HG03565 (cell line): ENCODE data around the gene TAF4.
"Not testable (repeated sequence)": the region's sequence is repeated elsewhere in the genome, so short reads cannot be mapped to it uniquely, and the experiment has no call there.

ENCODE experiments used
- ATAC-seq: cut with Tn5 transposase; IDR thresholded peaks from one replicate; pipeline ENCODE4 v1.9.1; 2021; ENCODE audit warnings: mild to moderate bottlenecking, moderate library complexity; ENCODE audit not compliant: unreplicated experiment

TAF4 gene

DNA sequence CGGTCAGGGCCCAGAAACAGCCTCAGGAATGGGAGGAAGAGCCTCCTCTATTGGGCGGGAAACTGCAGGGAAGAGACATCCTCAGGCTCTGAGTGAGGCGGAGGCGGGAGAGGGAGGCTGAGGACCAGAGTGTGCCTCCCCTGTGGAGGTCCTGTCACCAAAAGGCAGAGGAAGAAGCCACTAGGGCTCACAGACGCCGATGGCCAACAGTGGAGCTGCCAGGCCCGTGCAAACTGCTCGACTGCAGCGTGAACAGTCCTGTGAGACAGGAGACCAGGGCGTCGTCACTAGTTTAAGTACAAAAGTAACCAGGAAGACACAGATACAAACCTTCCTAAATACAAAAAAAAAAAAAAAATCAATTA is 82.7 kb downstream of the TAF4 start:
- ATAC-seq, result no peak

DNA sequence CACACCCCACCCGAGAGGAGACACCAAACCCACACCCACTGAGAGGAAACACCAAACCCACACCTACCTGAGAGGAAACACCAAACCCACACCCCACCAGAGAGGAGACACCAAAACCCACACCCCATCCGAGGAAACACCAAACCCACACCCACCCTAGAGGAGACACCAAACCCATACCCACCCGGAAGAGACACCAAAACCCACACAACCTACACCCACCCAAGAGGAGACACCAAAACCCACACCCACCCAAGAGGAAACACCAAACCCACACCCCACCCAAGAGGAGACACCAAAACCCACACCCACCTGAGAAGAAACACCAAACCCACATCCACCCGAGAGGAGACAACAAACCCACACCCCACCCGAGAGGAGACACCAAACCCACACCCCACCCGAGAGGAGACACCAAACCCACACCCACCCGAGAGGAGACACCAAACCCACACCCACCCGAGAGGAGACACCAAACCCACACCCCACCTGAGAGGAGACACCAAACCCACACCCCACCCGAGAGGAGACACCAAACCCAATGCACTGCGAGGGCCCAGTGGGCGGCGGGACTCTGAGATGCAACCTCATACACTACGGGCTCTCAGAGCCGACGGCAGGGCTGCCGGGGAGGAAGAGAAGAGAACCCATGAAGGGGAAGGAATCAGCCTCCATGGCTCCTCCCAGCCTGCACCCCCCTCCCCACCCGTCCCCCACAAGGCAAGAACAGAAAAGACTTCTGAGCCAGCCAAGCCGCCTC is 83.3 kb downstream of the TAF4 start:
- no peak for ATAC-seq

DNA sequence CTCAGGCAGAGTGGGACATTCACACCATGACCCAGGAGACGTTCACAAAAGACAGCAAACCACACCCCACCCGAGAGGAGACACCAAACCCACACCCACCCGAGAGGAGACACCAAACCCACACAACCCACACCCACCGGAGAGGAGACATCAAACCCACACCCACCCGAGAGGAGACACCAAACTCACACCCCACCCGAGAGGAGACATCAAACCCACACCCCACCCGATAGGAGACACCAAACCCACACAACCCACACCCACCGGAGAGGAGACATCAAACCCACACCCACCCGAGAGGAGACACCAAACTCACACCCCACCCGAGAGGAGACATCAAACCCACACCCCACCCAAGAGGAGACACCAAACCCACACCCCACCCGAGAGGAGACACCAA is 84.0 kb downstream of the TAF4 start:
- not testable (repeated sequence) for ATAC-seq

DNA sequence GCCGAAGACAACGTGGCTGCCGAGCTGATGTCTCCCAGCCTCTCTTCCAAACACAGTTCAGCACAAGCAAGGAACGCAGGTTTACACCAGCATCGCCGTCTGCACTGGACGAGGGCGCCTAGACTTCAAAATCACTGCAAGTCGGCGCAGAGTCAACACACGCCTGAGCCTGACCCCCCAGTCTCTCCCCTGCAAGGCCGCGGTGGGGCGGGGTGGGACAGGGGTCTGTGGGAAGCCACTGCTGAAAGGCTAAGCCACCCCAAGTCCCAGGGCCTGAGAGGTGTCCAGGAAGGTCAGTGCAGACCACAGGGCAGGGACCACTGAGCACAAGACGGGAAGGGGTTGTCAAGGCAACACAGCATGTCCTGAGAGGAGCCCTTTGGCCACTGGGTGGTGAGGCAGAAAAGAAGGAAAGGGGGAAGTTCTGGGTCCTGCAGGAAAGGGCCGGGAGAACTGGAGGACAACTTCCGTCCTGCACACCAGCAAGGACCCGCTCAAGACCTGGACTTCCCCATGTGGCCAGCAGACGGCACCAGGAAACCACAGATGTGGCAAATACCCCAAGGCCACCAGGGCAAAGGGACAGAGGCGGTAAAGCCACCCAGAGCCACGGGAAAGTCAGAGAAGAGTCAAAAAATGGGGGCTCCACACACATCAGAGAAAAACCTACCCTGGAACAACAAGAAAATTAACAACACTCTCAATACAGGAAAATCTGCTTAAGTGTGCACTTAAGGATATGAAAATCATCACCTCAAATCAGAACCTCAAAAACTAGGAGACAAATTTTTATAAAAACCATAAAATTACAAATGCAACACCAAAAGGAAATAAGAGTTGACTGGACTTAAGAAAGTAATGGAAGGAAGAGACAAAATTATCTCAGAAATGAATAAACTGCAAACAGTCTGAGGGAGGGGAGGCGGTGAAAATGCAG is 84.8 kb downstream of the TAF4 start:
- no peak for ATAC-seq

DNA sequence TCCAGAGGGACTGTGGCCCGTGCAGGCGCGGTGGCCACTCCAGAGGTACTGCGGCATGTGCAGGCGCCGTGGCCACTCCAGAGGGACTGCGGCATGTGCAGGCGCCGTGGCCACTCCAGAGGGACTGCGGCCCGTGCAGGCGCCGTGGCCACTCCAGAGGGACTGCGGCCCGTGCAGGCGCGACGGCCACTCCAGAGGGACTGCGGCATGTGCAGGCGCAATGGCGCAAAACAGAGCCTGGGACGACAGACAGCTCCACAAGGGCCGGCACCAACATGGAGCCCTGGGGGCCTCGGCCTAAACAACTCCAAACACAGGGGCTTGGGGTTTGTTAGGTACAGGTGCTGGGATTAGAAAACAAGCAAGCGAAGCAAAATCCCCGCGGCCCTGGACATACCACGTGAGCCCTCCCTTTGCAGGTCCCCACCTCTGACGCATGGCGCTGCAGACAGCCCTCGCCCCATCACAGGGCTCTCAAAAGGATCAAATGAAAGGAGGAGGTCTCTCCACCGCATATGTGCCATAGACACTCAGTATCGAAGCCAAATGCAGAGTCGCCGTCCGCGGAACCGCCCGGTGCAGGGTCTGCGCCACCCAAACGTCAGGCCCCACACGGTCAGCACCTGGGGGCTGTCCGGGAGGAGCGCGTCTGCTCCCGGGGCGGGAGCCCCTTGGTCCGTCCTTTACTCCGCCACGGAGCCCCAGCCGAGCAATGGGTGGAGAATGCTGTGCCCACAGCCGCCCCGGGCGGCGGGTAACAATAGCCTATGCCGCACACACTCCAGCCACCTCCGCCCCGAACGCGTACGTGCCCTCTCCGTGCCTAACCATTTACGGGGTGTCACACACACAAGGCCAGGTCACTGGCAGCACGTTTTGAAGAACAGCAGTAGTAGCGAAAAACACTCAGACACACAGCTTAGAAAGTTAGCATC is 85.7 kb downstream of the TAF4 start:
- no peak for ATAC-seq

DNA sequence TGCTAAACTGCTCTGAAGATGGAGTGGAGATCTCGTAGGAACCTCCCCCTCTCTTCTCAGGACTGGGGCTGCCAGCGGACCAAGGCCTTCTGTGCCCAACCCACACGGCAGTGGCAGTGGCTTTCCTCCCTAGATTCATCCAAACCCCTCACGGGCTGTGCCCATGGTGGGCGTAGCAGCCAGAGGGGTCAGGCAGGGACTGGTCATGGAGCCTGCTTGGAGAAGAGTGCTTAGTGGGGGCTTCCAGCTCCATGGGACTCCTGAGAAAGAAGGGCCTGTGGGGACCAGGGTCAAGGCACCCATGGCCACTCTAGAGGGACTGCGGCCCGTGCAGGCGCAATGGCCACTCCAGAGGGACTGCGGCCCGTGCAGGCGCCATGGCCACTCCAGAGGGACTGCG is 86.6 kb downstream of the TAF4 start:
- no peak for ATAC-seq

DNA sequence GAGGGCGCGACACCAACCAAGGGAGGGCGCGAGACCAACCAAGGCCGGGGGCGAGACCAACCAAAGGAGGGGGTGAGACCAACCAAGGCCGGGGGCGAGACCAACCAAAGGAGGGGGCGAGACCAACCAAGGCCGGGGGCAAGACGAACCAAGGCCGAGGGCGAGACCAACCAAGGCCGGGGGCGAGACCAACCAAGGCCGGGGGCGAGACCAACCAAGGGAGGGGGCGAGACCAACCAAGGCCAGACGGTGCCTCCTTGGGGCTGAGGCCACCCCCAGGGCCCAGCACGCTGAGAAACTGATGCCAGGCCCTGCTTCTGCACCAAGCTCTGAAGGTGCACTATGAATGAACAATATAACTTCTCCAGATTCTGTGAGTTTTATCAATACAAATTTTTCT is 87.2 kb downstream of the TAF4 start:
- no peak for ATAC-seq

DNA sequence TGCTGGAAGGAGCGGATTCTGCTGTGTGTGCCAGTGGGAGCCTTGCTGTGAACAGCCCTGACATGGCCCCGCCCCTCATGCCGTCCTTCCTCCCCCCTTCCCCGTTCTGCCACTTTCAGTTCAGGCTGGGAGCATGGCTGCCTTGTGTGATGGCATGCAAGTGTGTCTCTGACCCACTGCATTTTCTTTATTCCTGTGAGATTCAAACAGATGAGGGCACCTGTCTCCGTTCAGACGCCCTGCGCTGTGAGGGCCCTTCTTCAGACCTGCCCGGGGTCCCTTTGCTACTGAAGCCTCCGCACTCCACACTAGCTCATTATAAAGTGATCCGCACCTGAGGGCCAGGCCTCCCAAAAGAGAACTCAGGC is 88.3 kb downstream of the TAF4 start:
- no peak for ATAC-seq

DNA sequence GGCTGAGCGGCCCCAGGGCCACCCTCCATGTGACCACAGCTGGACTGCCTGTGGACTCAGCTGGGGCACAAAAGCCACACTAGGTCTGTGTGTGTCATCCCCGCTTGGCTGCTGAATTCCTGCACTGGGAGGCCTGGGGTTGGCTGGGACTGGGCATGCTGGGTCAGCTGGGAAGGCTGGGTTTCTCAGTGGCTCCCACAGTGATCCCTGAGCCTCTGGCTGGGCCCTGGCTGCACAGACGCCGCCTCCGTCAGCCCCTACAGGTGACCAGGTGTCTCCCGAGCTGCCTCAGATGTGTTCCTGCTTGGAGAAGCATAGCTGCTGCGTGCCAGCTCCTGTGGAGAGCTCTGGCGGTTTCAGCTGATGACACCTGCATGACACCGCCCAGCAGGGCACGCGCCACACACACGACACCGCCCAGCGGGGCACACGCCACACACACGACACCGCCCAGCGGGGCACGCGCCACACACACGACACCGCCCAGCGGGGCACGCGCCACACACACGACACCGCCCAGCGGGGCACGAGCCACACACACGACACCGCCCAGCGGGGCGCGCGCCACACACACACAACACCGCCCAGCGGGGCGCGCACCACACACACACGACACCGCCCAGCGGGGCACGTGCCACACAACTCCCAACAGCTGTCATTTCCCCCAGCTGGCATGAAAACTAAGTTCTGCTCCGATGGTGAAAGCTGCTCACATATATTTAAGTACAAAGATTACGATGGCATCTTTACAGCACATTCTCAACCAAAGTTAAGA is 88.8 kb downstream of the TAF4 start:
- no peak for ATAC-seq

DNA sequence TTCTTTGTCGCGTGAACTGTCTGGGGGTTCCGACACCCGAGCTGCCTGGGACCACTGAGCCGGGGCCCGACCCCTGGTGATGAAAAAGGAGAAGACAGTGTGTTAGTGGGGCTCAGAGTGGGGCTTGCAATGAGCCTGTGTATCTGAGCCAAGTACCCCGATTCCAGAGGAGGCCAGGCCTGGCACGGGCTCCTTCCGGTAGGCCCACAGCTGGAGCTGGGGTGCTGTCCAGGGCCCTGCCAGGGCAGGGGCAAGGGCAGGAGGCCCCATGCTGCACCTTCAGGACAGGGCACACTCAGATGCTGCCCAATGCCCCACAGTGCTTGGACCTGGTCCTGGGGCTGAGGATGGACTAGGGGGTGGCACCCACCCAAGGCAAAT is 89.4 kb downstream of the TAF4 start:
- ATAC-seq, result no peak

DNA sequence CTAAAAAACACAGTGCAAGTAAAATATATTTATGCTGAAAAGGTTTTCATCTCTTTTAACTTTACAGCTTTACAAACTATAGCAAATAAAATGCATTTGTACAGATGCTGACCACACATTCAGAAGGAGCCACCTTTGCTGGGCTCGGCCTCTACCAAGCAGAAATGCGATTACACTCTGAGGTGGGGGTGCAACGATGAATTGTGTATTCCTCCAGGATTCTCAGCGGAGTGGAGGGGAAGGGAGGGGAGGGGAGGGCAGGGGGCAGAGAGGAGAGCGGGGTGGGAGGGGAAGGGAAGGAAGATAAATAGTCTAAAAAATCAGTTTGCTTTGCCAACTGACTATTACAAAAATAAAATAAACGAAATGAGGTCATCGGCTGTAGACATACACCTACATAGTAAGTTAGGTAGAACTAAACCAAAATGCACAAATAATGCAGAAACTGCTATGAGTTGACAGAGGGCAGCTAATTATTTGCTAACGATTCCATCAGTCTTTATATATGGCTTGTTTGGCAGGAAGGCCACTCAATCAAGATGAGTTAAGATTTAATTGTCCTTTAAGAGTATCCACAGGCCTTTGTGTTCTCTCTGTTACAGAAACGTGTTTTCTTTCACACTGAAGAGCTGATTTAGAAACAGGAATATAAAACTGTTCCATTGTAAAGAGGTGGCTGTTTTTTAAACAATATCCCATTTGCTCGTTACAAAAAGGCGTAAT is 90.1 kb downstream of the TAF4 start:
- ATAC-seq, result no peak

DNA sequence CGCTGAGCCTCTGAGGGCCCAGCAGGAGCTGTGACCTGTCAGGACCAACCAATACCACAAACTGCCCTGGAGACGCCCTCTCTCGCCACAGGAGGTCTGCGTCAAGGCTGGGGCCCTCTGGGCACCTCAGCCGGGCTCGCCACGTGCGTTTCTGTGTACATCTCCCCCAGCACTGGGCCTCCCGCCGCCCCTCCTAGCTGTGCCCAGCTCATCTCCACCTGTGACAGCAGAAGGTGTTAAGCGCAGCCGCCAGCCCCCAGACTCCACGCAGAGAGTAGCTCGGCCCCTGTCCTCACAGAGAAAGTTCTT is 91.4 kb downstream of the TAF4 start:
- ATAC-seq, result no peak

DNA sequence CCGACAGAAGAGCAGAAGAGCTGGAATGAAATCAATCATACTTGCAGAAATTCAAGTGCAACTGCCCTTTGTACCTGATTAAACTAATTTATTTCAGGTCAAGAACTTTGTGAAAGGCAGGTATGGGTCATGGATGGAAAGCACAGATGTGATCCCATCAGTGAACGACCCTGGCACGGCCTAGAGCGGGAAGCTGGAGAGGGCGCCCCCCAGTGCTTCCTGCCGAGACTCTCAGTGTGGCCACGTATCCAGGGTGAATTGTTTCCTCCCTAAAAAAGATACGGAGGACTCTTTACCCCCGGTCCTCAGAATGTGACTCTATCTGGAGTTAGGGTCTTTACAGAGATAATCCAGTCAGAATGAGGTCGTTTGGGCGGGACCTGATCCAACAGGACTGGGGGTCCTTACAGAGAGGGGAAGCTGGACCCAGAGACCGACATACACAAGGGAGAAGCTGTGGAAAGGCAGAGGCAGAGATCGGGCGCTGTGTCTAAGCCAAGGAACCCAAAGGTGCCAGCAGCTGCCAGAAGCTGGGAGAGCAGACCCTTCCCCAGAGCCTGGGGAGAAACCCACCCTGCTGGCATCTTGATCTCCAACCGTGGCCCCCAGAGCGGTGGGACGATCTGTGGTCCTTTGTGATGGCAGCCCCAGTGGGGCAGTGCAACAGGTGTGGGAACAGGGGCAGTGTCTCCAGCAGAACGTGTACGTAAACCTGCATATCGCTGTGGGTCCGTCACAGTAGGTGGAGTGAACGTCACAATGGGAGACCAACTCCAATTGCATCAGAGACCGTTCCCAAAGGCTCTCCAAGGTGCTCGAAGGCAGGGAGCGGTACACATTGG is 91.9 kb downstream of the TAF4 start:
- no peak for ATAC-seq

DNA sequence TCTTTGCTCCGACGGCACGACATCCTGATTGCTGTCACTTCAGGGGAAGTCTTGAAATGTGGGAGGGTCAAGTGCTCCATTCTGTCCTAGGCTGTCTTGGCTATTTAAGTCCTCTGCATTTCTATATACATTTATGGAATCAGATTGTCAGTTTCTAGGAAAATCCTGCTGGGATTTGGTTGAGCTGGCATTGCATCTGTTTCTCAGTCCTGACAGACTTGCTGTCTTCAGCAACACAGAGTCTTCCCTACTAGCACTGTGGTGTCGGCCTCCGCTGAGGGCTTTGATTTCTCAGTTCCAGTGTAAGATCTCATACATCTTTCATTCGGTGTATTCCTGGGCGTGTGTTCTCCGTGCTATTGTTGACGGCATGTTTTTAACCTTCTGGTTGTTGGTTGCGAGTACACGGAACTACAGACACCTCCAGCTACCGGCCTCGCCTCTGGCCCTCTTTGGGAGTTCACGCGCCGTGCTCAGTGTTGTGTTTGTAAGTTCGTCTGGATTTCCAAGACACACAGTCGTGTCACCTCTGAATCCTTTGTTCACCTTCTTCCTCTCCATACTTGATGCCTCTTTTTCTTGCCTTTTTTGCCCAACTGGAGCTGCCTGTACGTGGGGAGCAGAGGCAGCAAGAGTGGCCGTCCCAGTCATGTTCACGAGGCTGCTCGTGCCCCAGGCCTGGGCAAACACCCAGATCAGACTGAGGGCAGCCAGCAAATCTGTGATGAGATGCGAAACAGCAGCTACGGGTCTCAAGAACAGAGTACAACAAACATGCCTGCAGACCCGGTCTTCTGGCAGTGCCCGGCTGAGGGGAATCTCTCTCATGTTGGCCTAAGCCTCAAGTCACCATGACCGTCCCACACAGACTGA is 92.8 kb downstream of the TAF4 start:
- no peak for ATAC-seq

DNA sequence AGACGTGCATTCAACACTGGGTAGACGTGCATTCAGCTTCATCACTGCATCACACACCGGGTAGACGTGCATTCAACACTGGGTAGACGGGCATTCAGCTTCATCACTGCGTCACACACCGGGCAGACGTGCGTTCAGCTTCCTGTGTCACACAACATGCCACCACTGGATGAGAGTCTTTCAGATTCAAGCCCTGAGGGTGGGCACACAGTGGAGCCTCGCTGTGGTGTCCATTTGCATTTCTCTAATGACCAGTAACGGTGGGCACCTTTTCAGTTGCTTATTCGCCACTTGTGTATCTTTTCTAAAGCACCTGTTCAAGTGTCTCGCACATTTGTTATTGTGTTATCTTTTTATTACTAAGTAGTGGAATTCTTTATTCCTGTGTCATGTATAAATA is 94.1 kb downstream of the TAF4 start:
- ATAC-seq, result not testable (repeated sequence)

DNA sequence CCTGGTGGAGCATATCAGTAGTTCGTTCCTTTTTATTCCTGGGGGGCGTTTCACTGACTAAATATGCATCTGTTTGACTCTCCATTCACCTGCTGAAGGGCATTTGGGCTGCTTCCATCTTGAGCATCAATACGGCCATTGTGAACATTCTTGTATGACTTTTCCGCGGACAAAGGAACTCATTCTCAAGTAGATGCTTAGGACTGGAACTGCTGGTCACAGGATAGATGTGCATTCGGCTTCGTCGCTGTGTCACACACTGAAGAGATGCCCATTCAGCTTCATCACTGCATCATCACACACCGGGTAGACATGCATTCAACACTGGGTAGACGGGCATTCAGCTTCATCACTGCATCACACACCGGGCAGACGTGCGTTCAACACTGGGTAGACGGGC is 95.3 kb downstream of the TAF4 start:
- ATAC-seq, result no peak

DNA sequence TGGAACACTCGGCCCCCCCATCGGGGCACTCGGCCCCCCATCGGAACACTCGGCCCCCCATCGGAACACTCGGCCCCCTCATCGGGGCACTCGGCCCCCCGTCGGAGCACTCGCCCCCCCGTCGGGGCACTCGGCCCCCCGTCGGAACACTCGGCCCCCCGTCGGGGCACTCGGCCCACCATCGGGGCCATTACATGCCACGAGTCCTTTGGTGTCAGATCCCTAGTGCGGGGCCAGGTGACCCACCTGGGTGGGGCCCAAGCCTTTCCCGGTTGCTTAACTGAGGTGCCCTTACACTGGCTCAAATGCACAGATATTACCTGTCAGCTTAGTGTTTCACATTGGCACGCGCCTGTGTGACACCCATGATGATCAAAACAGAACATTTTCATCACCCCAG is 95.9 kb downstream of the TAF4 start:
- no peak for ATAC-seq

DNA sequence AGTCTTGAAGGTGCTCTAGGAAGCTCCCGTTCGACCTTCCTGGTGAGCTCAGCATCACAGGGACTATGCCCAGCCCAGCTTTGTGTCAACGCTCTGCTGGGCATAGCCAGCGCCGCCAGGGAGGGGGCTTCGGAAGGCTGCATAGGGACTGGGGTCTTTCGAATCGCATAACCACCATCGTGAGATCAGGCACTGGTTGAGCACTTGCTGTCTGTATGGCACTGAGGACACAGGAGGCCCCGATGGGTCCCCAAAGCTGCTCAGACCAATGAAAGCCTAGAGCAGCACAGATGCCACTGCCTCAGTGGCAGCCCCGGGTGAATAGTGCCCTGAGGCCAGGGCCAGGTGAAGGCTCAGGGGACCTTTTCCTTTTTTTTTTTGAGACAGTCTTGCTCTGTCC is 96.7 kb downstream of the TAF4 start:
- no peak for ATAC-seq
